ENCODE results near the gene YWHAQ. TPM values are rescaled to one million over a fixed set of nuclear protein-coding genes. Genes with fewer than 3 reads are reported as not detected.

The YWHAQ gene
- total RNA-seq, result 164 and 166 TPM in 2 replicates

DNA sequence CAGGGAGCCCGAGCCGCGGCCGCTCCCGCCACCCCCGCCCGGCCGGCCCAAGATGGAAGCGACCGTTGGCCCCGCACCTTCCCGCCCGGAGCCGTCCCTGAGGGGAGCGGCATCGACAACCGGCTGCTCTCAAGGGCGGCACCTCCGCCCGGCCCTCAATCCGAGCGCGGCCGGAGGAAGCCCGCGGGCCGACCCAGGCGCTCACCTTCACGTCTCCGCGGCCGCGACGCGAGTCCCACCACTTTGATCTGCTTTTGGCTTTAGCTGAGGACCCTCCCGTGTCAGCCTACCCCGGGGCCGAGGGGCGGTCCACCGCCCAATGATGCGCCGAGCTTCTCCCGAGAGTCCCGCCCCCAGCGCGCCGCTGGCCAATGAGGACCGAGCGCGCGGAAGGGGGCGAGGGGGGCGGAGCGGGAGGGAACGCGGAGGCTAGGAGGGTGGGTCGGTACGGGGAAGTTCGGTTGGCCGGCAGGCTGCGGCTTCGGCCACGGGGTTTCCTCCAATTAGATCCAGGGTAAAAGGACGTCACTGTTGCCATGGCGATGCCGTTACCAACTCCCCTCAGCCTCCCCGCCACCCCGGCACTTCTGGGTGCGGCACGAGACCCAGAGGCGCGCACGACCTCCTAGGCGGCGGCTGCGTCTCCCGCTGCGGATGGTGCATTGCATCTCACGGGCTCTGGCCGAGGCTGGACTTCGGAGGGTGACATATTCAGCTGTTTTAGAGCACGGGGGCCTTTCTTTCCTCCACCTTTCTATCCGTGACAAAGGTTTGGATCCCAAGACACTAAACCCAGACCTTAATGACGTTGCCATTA is at the start of gene YWHAQ:
TSS of gene YWHAQ (minus strand) at position 262 of the 817 bp plus-strand sequence. CDS start 545 bp downstream, outside the sequence.
- POLR2A ChIA-PET, result interaction anchor here (0.5 to 3.1 kb wide), 25 partner anchors 9 to 819 kb away, joined by 3 to 74 read pairs (median 8); partner anchors contain the start of genes ADAM17, CPSF3, IAH1 and ITGB1BP1
- no peak for TF ChIP-seq CTCF (IDR thresholded peaks at IDR 0.05)
- Mint-ChIP-seq H3K27ac (peak within 1 kb of the TSS; percentile 89), H3K27me3 (no peaks in the 10 kb centered on the region), H3K4me1 (peaks cover 51% of the 10 kb centered on the region), H3K4me3 (peak within 1 kb of the TSS; percentile 92), H3K36me3 (ENCODE audit: low read depth) (peaks cover 40% of the 10 kb centered on the region), H3K9me3 (no peaks in the 10 kb centered on the region)
- intact Hi-C loops (cut with micrococcal nuclease), result loop anchor here (1.0 to 5.0 kb wide), 11 partner anchors 23 to 1114 kb away; partner anchors contain the start of genes ADAM17, CPSF3, IAH1 and ITGB1BP1
- ATAC-seq (ENCODE audit: low read depth), result peak; percentile 92
- CTCF ChIA-PET, result no interaction called here
- peak; percentile 99 for DNase-seq

GRCh38 chr2:9680082-9680481 is 49.3 kb upstream of the YWHAQ start:
- POLR2A ChIA-PET, result no interaction called here
- DNase-seq, result no peak
- Mint-ChIP-seq H3K36me3 (ENCODE audit: low read depth) (no peaks in the 10 kb centered on the region), H3K9me3 (no peaks in the 10 kb centered on the region), H3K4me1 (peaks cover 4% of the 10 kb centered on the region), H3K27me3 (no peaks in the 10 kb centered on the region), H3K27ac (no peak overlapping the region), H3K4me3 (no peak overlapping the region)
- CTCF ChIA-PET, result no interaction called here
- ATAC-seq (ENCODE audit: low read depth), result no peak
- no peak for TF ChIP-seq CTCF (IDR thresholded peaks at IDR 0.05)
- intact Hi-C loops (cut with micrococcal nuclease), result no loop called here

- CTCF ChIA-PET, result no interaction called here
- peaks cover 4% of the 10 kb centered on the region for H3K4me1 Mint-ChIP-seq
- POLR2A ChIA-PET, result no interaction called here
- H3K27ac Mint-ChIP-seq, result no peak overlapping the region
- no peaks in the 10 kb centered on the region for H3K36me3 Mint-ChIP-seq (ENCODE audit: low read depth)
- no peaks in the 10 kb centered on the region for H3K9me3 Mint-ChIP-seq
- DNase-seq, result no peak
- intact Hi-C loops (cut with micrococcal nuclease), result no loop called here
- no peak for ATAC-seq (ENCODE audit: low read depth)
- H3K4me3 Mint-ChIP-seq, result no peak overlapping the region
- no peak for TF ChIP-seq CTCF (IDR thresholded peaks at IDR 0.05)
- peaks cover 3% of the 10 kb centered on the region for H3K27me3 Mint-ChIP-seq
These were observed 48.4 kb upstream of the YWHAQ start for GRCh38 chr2:9679218-9679617.

DNA sequence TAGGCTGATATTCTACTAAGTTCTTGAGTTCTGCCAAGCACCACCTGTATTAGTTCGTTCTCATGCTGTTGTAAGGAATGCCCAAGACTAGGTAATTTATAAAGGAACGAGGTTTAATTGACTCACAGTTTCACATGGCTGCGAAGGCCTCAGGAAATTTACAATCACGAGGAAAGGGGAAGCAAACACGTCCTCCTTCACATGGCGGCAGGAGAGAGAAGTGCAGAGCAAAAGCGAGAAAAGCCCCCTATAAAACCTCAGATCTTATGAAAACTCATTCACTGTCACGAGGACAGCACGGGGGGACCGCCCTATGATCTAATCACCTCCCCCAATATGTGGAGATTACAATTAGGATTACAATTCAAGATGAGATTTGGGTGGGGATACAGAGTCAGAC is 47.7 kb upstream of the YWHAQ start:
- H3K4me3 Mint-ChIP-seq, result no peak overlapping the region
- ATAC-seq (ENCODE audit: low read depth), result no peak
- DNase-seq, result no peak
- no peaks in the 10 kb centered on the region for H3K9me3 Mint-ChIP-seq
- POLR2A ChIA-PET, result no interaction called here
- H3K4me1 Mint-ChIP-seq, result peaks cover 4% of the 10 kb centered on the region
- no peak for TF ChIP-seq CTCF (IDR thresholded peaks at IDR 0.05)
- H3K27ac Mint-ChIP-seq, result no peak overlapping the region
- peaks cover 3% of the 10 kb centered on the region for H3K27me3 Mint-ChIP-seq
- H3K36me3 Mint-ChIP-seq (ENCODE audit: low read depth), result no peaks in the 10 kb centered on the region
- intact Hi-C loops (cut with micrococcal nuclease), result no loop called here
- CTCF ChIA-PET, result no interaction called here

GRCh38 chr2:9675415-9676351 is 44.9 kb upstream of the YWHAQ start:
- no peak for DNase-seq
- POLR2A ChIA-PET, result no interaction called here
- intact Hi-C loops (cut with micrococcal nuclease), result no loop called here

More at GRCh38 chr2:9675415-9676351, 44.9 kb upstream of the YWHAQ start:
- no peaks in the 10 kb centered on the region for H3K4me1 Mint-ChIP-seq
- no peaks in the 10 kb centered on the region for H3K36me3 Mint-ChIP-seq (ENCODE audit: low read depth)
- peaks cover 3% of the 10 kb centered on the region for H3K27me3 Mint-ChIP-seq
- no peak for TF ChIP-seq CTCF (IDR thresholded peaks at IDR 0.05)
- no peak for ATAC-seq (ENCODE audit: low read depth)
- no peak overlapping the region for H3K27ac Mint-ChIP-seq
- no peaks in the 10 kb centered on the region for H3K9me3 Mint-ChIP-seq
- CTCF ChIA-PET, result no interaction called here
- H3K4me3 Mint-ChIP-seq, result no peak overlapping the region

Measured in activated B cell treated with CpG ODN at 0.5 μM for 24 hours (primary cell).